HG02571 (cell line): Measurements from ENCODE around the gene WDFY2.
A peak's percentile ranks its signal among the peaks of the same experiment; 100 is the strongest.
"Not testable (repeated sequence)": the region's sequence is repeated elsewhere in the genome, so short reads cannot be mapped to it uniquely, and the experiment has no call there.

Source experiments
- ATAC-seq: cut with Tn5 transposase; IDR thresholded peaks from one replicate; pipeline ENCODE4 v1.9.1; 2021; ENCODE audit warnings: mild to moderate bottlenecking, moderate library complexity; ENCODE audit not compliant: unreplicated experiment

Gene WDFY2, protein sequence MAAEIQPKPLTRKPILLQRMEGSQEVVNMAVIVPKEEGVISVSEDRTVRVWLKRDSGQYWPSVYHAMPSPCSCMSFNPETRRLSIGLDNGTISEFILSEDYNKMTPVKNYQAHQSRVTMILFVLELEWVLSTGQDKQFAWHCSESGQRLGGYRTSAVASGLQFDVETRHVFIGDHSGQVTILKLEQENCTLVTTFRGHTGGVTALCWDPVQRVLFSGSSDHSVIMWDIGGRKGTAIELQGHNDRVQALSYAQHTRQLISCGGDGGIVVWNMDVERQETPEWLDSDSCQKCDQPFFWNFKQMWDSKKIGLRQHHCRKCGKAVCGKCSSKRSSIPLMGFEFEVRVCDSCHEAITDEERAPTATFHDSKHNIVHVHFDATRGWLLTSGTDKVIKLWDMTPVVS

DNA sequence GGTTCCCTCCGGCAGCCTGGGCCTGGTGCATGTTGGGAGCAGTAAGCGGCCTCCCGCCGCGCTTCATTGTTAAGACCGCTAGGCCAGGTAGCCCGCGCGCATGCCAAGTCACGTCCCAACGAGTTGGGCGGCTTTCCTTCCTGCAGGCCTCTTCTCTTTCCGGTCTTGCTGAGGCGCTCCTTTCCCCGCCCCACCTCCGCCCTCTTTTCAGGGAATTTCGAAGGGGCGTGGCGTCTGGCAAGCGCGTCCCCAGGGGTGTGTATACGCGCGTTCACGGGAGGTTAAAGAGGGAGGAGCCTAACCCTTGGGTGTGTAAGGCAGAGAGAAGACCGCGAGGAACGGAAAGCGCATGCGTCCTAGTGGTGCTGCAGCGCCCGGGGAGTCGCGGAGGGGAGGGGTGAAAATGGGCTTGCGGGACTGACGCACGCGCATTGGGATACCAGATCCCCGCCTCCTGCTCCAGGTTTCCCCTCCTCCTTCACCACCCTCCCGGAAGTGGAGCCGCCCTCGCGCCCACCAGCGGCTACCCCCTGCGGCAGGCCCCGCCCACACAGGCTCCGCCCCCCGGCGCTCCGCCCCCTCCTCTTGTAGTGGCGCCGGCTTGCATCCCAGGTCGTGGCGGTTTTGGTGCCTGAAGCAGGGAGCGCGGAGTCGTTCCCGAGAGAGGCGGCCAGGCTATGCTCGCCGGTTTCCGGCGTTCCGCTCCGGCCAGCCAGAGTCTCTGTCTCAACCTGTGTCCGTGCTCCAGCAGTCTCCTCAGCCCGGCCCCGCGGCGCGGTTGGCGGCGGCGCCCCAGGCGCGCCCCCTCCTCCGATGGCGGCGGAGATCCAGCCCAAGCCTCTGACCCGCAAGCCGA lies at the start of gene WDFY2:
Gene WDFY2 (plus strand): TSS at position 588 of the 856 bp plus-strand sequence. CDS start 226 bp downstream, at position 814.
- peak; percentile 78 for ATAC-seq

DNA sequence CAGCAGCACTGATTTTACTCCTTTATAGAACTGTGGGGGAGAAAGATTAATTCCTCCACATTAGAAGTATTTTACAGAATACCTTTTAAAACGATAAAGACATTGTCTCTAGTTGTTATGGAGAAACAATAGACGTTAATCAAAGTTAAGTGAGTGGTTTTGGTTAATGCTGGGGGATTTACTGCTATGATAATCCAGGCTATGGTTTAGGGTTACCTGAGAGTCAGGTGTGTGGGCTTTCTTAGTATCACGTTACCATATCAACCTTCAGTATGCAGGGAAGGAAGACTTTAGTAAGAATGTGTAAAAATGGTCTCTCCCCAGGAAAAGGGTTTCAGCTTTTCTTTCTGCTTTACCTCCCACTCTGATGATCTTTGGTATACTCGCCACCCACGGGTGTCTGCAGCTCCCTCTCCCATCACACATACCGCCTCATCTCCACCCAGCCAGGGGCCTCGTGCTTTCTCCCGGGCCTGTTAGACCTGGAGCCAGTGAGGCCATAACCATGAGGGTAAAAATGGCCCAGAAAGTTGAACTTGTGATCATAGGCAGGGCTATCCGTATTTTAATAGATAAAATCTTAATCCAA lies 45.6 kb upstream of the WDFY2 start:
- ATAC-seq, result no peak

DNA sequence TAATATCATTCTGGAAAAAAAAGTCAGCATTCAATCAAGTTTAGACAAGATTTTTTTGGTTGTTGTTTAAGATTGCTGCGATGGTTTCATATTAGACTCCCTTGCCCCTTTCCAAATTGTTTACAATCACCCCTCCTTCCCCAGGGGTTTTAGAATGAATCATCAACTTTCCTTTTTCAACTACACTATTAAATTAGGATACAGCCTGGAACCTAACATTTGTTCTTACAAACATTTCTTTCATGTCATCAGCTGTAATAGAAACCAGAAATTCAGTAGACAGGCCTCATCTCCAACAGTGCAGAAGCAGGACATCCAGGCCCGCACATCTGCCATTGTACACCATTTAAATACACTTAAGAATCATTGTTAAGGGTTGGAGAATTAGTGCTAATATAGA lies 44.4 kb upstream of the WDFY2 start:
- ATAC-seq, result no peak

DNA sequence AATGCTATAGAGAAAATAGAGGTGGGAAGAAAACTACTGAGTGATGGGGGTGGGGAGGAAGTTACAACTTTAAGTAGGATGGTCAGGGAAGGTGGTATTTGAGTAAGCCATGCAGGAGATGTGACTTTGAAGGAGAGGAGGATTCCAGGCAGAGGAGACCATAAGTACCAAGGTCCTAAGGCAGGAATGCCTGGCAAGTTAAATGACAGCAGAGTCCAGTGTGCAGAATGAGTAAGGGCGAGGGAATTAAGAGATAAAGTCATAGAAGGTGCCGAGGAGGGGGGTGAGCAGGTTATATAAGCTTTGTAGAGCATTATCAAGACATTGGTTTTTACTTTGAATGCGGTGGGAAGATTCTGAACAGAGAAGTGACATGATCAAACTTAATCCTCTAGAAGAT lies 43.2 kb upstream of the WDFY2 start:
- no peak for ATAC-seq

DNA sequence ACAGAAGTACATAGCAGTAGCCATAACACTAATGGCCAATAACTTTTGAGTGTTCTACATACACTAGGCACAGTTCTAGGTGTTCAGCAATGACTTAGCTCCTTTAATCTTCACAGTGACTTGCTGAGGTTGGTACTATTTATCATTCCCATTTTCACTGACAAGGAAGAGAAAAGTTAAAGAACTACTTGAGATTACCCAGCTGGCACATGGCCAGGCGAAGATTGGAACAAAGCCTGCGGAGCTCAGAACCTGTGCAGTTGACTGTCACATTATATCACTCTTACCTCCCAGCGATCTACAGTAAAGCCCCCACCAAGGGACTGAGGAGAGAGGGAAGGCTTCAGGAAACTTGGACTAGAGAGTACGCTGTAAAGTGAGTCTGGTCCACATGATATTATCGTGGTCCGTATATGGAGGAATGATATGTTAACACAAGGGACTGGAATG lies 42.4 kb upstream of the WDFY2 start:
- ATAC-seq, result no peak

DNA sequence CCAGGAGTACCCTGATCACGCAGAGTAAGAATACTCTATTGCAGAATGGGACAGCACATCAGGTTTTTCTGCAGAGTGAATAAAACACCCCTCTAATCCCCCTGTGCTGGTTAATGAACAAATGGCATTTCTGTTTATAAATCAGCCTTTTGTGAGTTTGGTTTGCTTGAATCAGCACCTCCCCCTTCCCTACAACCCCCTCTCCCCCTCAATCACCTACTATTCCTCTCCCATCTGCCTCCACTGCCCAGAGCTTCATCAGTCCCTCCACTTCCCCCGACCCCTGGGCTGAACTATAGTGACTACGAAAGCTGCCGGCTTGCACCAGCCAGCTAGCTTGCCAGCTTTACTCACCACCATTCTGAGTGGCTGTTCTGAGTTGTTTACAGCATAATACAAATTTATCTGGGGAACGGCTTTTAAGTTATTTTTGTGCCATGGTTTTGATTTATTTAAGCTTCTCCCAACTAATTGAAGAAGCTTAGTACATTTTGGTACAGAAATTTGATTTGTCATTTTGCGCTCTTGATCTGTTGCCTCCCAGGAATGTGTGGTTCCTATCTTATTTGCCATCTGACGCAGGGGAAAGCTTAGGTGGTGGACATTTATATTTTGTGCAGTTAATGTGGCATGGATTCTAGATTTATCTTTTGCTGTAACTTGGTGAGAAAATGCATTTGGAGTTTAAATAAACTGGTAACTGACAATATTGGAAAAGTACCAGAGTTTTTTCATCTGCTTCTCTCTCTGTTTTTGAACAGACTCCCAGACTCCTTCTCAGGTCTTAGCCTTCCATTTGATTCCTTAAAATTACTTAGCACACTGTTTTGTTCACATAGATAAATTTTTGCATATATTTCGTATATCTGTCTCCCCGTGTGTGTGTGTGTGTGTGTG lies 41.7 kb upstream of the WDFY2 start:
- no peak for ATAC-seq

DNA sequence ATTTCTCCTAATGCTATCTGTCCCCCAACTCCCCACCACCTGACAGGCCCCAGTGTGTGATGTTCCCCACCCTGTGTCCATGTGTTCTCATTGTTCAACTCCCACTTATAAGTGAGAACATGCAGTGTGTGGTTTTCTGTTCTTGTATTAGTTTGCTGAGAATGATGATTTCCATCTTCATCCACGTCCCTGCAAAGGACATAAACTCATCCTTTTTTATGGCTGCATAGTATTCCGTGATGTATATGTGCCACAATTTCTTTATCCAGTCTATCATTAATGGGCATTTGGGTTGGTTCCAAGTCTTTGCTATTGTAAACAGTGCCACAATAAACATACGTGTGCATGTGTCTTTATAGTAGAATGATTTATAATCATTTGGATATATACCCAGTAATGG lies 38.8 kb upstream of the WDFY2 start:
- not testable (repeated sequence) for ATAC-seq

DNA sequence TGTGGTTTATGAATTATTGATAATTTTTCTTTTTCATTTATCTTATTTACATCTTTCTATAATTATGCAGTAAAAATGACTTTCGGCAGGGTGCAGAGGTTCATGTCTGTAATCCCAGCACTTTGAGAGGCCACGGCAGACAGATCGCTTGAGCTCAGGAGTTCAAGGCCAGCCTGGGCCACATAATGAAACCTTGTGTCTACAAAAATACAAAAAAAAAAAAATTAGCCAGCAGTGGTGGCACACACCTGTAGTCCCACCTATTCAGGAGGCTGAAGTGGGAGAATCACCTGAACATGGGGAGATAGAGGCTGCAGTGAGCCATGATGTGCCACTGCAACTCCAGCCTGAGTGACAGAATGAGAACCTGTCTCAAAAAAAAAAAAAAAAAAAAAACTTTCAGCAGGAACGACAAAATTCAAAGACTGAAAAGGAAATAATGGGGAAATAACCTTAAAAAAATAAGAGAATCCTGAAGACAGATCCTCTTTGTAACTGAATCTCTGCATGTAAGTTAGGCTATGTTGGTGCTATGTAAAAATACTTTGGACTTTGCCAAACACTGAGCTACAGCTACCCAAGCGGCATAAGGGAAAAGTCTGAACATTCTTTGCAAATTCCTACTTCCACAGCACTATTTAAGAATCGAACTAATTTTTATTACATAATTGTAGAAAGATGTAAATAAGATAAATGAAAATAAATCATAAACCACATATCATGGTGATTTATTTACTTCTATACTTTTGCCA lies 36.7 kb upstream of the WDFY2 start:
- no peak for ATAC-seq

DNA sequence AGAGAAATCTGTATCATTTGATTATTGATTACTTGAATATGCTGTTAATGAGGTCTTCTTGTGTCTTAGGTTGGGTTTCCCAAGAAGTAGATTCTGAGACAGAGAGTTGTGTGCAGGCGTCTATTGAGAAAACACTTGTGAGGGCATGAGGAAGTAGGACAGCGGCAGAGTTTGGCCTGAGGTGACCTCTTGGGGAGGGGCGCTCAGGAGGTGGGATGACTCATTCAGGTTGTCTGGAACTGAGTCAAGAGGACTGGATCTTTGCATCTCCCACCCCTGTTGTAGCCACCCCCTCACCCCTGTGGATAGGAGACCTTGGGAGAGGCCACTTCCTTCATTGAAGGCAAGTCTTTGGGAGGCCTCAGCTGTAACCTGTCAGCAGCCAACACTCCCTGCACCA lies 35.2 kb upstream of the WDFY2 start:
- ATAC-seq, result peak; percentile 74

DNA sequence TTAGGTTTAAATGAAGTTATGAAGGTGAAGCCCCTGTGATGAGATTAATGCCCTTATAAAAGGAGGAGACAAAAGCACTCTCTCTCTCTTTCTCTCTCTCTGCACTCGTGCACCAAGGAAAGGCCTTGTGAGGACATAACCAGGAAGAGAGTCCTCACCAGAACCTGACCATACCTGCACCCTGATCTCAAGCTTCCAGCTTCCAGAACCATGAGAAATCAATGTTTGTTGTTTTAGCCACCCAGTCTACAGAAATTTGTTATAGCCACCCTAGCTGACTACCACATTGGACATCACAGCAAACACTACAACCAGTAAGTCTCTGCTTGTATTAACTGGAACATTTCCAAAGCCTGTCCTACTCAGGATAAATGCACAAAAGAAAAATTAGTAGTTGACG lies 34.7 kb upstream of the WDFY2 start:
- ATAC-seq, result no peak

DNA sequence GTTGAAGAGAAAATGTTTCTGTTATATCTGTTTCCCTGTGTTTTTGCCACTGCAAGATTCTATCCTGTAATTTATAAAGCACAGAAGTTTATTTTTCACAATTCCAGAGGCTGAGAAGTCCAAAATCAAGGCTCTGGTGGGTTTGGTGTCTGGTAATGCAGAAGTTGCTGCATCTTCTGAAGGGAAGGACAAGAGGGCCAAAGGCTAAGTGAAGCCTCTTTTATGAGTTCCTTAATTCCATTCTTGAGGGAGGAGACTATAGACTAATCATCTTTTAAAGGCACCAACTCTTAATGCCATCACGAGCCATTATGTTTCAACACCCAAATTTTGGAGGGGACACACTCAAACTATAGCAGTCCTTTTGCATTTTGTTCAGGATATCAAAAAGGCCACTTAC lies 34.1 kb upstream of the WDFY2 start:
- no peak for ATAC-seq

DNA sequence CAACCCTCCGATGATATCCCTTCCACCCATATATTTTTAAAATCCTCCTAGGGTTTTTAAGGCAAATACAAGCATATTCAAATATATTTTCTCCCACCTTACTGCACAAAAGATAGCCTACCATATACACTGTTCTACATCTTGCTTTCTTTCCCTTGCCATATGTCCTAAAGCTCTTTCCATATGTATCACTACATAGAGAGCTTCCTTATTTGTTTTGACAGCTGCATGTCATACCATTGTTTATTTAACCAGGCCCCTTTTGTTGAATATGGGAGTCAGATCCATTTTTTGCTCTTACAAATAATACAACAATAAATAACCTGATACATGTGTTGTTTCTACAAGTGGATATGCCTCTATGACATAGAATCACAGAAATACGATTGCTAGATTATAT lies 32.8 kb upstream of the WDFY2 start:
- ATAC-seq, result no peak

DNA sequence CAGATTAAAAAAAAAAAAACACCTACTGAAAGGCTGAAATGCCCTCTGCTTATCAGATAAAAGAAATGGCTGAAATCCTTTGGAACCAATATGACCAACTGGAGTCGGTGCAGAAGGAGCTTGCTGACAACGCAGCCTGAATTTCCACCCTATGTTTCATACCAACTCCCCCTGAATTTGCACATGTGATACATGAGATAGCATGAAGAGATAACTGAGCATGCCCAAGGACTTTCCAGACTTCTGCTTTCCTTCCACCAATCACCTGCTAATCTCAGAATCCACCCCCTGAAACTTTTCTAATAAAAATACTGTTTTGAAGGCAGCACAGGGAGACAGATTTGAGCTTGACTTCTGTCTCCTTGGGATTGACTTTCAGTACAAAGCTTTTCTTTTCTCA lies 32.2 kb upstream of the WDFY2 start:
- ATAC-seq, result no peak

DNA sequence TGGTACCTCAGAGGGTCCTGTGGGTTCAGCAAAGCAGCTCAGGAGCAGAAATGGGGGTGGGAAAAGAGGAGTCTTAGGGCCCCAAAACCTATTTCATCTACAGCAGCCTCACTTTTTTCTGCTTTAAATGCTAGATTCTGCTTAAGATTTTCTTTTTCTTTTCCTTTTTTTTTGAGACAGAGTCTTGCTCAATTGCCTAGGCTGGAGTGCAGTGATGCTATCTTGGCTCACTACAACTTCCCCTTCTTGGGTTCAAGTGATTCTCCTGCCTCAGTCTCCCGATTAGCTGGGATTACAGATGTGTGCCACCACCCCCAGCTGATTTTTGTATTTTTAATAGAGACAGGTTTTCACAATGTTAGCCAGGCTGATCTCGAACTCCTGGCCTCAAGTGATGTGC lies 30.7 kb upstream of the WDFY2 start:
- ATAC-seq, result no peak

DNA sequence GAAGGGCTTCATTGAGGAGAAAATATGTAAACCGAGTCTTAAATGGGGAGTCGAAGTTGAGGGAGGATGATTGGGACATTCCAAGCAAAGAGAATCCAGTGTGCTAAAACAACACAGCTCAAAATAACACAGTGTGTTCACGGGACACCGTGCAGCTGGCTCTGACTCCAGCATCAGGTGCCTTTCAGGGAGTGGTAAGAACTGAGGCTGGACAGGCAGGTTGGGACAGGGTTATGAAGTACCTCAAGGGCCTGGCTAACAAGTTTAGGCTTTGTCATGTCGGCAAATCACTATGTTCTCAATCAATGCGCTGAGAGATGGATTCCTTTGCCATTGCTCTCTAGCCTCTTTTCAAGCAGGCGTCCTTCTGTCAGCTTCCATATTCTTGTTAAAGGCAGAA lies 27.5 kb upstream of the WDFY2 start:
- no peak for ATAC-seq

DNA sequence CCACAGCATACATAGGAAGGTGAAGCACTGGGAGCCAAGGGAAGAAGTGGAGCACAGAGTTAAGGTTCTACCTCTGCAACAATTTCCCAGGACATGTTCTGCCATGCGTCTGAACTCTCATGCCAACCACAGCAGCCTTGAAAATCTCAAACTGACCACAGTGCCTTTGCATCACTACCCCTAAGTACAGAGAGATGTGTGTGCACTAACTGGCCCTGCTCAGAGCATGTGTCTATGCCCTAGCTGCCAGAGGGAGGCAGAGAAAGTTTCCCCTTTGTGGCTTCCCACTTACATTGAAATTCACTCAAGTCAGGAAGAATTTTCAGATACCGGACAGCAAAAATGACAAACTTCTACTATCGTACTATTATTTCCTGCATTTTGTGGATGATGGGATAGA lies 26.8 kb upstream of the WDFY2 start:
- no peak for ATAC-seq

DNA sequence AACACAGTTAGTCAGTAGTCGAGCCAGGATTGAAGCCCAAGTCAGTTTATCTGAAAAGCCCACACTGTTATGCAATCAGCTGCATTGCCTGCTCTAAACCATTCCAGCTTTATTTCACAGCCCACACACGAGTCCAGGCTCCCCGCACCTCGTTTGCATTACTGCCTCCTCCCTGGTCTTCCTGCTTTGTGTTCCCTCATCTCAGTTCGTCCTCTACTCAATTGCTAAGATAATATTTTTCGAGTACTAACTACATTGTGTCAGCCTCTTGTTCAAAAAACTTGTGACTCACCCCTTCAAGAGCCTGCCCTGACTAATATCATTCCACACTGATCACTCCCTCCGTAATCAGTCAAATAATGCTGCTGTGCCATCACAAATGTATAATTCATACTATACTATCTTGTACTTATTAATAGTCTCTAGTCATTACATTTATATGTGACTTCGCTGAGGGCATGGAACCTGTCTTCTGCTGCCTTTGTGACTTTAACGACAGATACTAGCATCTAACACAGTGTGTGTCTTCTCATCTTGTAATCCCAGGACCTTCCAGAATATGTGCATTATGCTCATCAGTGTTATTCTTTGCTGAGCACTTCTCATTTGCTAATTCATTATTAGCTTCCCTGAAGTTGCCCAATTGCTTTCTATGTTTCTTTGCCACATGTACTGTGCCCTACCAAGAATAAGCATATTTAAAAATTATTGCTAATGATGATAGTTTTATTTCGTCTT lies 26.2 kb upstream of the WDFY2 start:
- ATAC-seq, result no peak

DNA sequence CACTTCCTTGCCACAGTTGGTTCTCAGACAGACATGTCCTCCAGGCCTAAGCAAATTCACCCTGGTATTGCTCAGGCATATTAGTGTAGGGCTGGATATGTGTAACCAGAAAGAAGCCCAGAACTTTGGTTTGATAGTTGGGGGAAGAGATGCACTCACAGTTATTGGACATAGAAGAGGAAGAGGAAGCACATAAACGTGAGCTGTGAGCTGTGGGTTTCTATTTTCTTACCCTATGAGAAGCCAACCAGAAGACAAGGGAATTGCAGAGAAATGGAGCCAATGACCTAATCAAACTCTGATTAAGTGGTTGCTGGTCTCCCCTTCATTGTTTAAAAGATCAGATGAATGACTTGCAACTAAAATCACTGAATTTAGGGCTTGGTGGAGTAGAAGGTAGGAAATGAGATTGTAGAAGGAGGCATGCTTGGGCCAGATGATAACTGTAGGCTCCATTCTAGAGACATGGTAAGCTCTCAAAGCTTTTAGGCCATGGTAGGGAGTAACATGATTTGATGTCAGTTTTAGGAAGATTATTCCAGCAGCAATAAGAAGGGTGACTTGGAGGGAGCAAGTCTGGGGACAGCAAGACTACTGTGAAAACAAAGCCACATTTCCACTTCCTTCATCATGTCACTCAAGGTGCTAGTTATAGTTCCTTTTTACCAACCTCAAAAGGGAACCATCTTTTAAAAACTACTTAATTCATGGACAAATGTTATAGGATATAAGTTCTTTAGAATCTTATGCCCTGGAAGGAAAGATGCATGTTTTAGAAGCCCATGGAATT lies 24.1 kb upstream of the WDFY2 start:
- ATAC-seq, result no peak
